Neural crest cell (in vitro differentiated cells): ENCODE results near the gene CNTN1. TPM values are rescaled to one million over a fixed set of nuclear protein-coding genes. Genes with fewer than 3 reads are reported as not detected.

Source experiments
- DNase-seq: peaks from one replicate; pipeline ENCODE4 v3.0.0; 2021; ENCODE audit warnings: low read depth, mixed read lengths, low spot score
- H3K27ac Mint-ChIP-seq: one replicate; pipeline ENCODE4 v1.8.0; 2021; ENCODE audit warnings: mild to moderate bottlenecking, mixed read lengths; ENCODE audit not compliant: unreplicated experiment
- H3K27me3 Mint-ChIP-seq: 2 replicates; pipeline ENCODE4 v1.8.0; 2021; ENCODE audit warnings: low read depth, mild to moderate bottlenecking, mixed read lengths
- H3K36me3 Mint-ChIP-seq: 2 replicates; pipeline ENCODE4 v1.8.0; 2021; ENCODE audit warnings: low read depth, mild to moderate bottlenecking, mixed read lengths
- H3K4me1 Mint-ChIP-seq: 2 replicates; pipeline ENCODE4 v1.8.0; 2021; ENCODE audit warnings: mixed read lengths
- H3K4me3 Mint-ChIP-seq: one replicate; pipeline ENCODE4 v1.8.0; 2021; ENCODE audit warnings: mild to moderate bottlenecking, mixed read lengths
- H3K9me3 Mint-ChIP-seq: 2 replicates; pipeline ENCODE4 v1.8.0; 2021; ENCODE audit warnings: mixed read lengths
- CTCF ChIP-seq: fragments of 200-600 bp; sonication (generic); conservative IDR thresholded peaks from 2 replicates; pipeline ENCODE4 v1.5.0; 2021; ENCODE audit warnings: antibody characterized with exemption, mild to moderate bottlenecking
- total RNA-seq: library from RNA; stranded (reverse); gene quantifications from 2 replicates; pipeline ENCODE4 v1.2.1, GENCODE V29; 2021

CNTN1 gene
- total RNA-seq, 1 donor from 2014 or later = 1.0 TPM

GRCh38 chr12:41034686-41035085 is 342.4 kb downstream of the CNTN1 start:
- Mint-ChIP-seq H3K27ac (no peak overlapping the region), H3K4me1 (no peaks in the 10 kb centered on the region), H3K9me3 (peaks cover 2% of the 10 kb centered on the region), H3K36me3 (no peaks in the 10 kb centered on the region), H3K4me3 (no peak overlapping the region), H3K27me3 (no peaks in the 10 kb centered on the region)
- DNase-seq = no peak
- TF ChIP-seq CTCF = no peak

- Mint-ChIP-seq H3K36me3 (no peaks in the 10 kb centered on the region), H3K4me1 (no peaks in the 10 kb centered on the region), H3K27me3 (no peaks in the 10 kb centered on the region), H3K4me3 (no peak overlapping the region), H3K9me3 (peaks cover 2% of the 10 kb centered on the region), H3K27ac (no peak overlapping the region)
- no peak for TF ChIP-seq CTCF
- DNase-seq = no peak
These were observed 347.2 kb downstream of the CNTN1 start for GRCh38 chr12:41039461-41039860.

GRCh38 chr12:41045509-41045908 is 353.3 kb downstream of the CNTN1 start:
- no peaks in the 10 kb centered on the region for H3K9me3 Mint-ChIP-seq
- TF ChIP-seq CTCF = no peak
- H3K27me3 Mint-ChIP-seq = no peaks in the 10 kb centered on the region
- no peaks in the 10 kb centered on the region for H3K4me1 Mint-ChIP-seq
- no peak for DNase-seq
- H3K27ac Mint-ChIP-seq = no peak overlapping the region
- no peaks in the 10 kb centered on the region for H3K36me3 Mint-ChIP-seq
- H3K4me3 Mint-ChIP-seq = no peak overlapping the region

GRCh38 chr12:41049033-41049432 is 356.8 kb downstream of the CNTN1 start:
- no peak for DNase-seq
- TF ChIP-seq CTCF = no peak
- no peaks in the 10 kb centered on the region for H3K36me3 Mint-ChIP-seq
- peaks cover 2% of the 10 kb centered on the region for H3K9me3 Mint-ChIP-seq
- H3K27me3 Mint-ChIP-seq = no peaks in the 10 kb centered on the region
- H3K4me3 Mint-ChIP-seq = no peak overlapping the region
- no peaks in the 10 kb centered on the region for H3K4me1 Mint-ChIP-seq
- H3K27ac Mint-ChIP-seq = no peak overlapping the region

- Mint-ChIP-seq H3K4me1 (no peaks in the 10 kb centered on the region), H3K4me3 (no peak overlapping the region), H3K27ac (no peak overlapping the region), H3K9me3 (peaks cover 2% of the 10 kb centered on the region), H3K36me3 (no peaks in the 10 kb centered on the region), H3K27me3 (no peaks in the 10 kb centered on the region)
- TF ChIP-seq CTCF = no peak
- no peak for DNase-seq
These were observed 359.7 kb downstream of the CNTN1 start for GRCh38 chr12:41051954-41052353.

GRCh38 chr12:41052441-41052840 is 360.2 kb downstream of the CNTN1 start:
- no peak for TF ChIP-seq CTCF
- Mint-ChIP-seq H3K4me3 (no peak overlapping the region), H3K27ac (no peak overlapping the region), H3K27me3 (no peaks in the 10 kb centered on the region), H3K36me3 (no peaks in the 10 kb centered on the region), H3K9me3 (peaks cover 2% of the 10 kb centered on the region), H3K4me1 (no peaks in the 10 kb centered on the region)
- no peak for DNase-seq
